ENCODE measurements around the gene TEX11.

TEX11 gene

DNA sequence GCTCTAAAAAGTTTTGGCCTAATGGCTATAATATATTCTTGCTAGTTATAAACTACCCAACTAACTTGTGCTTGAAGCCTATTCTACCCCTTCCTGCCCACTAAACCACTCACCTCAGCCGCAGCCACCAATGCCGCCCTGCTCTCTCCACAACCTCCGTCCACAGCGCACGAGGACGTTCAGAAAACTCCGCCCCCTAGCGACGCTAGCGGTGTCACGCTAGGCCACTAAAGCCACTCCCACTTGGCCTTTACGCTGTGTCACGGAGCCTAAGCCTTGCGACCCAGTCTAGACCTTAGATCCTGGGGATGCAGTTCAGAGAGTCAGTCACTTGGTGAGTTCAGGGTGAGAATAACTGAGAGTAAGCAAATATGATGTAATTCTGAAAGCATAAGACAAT lies at the start of gene TEX11:
TSS of gene TEX11 (minus strand) at position 171 of the 400 bp plus-strand sequence. CDS start 922 bp downstream, outside the sequence.
- no peak within 1 kb of the TSS for H3K4me3 ChIP-seq (replicated peaks; ENCODE audit: low read depth, low read length)
- TF ChIP-seq, protein P1, sequence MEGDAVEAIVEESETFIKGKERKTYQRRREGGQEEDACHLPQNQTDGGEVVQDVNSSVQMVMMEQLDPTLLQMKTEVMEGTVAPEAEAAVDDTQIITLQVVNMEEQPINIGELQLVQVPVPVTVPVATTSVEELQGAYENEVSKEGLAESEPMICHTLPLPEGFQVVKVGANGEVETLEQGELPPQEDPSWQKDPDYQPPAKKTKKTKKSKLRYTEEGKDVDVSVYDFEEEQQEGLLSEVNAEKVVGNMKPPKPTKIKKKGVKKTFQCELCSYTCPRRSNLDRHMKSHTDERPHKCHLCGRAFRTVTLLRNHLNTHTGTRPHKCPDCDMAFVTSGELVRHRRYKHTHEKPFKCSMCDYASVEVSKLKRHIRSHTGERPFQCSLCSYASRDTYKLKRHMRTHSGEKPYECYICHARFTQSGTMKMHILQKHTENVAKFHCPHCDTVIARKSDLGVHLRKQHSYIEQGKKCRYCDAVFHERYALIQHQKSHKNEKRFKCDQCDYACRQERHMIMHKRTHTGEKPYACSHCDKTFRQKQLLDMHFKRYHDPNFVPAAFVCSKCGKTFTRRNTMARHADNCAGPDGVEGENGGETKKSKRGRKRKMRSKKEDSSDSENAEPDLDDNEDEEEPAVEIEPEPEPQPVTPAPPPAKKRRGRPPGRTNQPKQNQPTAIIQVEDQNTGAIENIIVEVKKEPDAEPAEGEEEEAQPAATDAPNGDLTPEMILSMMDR (IDR thresholded peaks at IDR 0.05; ENCODE audit: low read length, missing control alignments), result no peak
- DNase-seq (ENCODE audit: low read depth), result no peak

DNA sequence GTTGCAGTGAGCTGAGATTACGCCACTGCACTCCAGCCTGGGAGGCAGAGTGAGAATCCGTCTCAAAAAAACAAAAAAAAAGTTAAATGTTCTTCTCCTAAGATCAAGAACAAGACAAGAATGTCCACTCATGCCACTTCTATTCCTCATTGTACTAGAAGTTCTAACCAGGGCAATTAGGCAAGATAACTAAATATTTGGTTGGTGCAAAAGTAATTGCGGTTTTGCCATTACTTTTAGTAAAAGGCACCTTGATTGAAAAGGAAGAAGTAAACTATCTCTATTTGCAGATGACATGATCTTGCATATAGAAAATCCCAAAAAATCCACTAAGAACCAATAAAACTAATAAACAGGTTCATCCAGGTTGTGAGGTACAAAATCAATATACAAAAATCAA lies 46.4 kb upstream of the TEX11 start:
- TF ChIP-seq, protein P1 (IDR thresholded peaks at IDR 0.05; ENCODE audit: low read length, missing control alignments), result no peak
- H3K4me3 ChIP-seq (replicated peaks; ENCODE audit: low read depth, low read length), result no peak overlapping the region
- DNase-seq (ENCODE audit: low read depth), result no peak

DNA sequence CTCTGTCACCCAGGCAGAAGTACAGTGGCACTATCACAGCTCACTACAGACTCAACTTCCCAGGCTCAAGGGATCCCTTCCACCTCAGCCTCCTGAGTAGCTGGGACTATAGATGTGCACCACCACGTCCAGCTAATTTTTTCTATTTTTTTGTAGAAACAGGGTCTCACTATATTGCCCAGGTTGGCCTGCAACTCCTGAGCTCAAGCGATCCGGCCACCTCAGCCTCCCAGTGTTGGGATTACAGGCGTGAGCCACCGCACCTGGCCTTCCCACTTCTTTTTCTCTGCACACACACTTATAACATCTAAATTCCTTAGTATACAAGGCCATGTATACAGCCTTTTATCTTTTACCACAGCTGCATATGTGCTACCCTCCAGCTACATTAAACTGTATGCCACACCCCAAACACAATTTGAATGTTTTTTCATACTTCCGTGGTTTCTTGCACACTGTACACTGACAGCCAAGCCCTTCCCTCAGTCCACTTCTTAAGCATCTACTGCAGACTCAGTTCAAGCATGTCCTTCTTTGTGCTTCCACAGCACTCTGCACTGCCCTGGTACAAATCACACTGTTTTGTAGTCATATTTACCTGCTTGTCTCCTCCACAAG lies 15.9 kb upstream of the TEX11 start:
- H3K4me3 ChIP-seq (replicated peaks; ENCODE audit: low read depth, low read length), result no peak overlapping the region
- no peak for DNase-seq (ENCODE audit: low read depth)
- TF ChIP-seq, protein P1 (IDR thresholded peaks at IDR 0.05; ENCODE audit: low read length, missing control alignments), result no peak

DNA sequence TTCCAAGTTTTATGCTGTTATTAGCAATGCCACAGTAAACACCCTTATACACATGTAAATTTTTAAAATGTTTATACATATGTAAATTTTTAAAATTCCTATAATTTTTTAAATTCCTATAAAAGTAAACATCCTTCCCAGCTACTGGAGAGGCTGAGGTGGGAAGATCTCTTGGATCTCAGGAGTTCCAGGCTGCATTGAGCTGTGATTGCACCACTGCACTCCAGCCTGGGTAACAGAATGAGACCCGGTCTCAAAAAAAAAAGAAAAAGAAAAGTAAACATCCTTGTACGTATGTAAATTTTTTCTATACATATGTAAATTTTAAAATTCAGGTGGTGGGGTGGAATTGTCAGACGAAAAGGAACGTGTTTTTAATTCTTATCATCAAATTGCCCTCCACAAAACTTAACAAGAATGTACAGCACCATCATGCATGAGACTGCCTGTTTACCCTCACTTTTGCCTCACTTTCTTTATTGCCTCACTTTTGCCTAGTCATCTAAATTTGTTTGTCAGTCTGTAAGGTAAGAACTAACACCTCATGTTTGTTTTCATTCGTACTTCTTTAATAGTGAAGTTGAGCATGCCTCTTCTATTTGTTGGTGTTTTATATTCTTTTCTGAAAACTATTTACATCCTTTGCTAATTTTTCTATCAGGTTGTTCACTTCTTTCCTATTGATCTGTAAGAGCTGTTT lies 14.4 kb upstream of the TEX11 start:
- DNase-seq (ENCODE audit: low read depth), result no peak
- TF ChIP-seq, protein P1 (IDR thresholded peaks at IDR 0.05; ENCODE audit: low read length, missing control alignments), result no peak
- no peak overlapping the region for H3K4me3 ChIP-seq (replicated peaks; ENCODE audit: low read depth, low read length)

DNA sequence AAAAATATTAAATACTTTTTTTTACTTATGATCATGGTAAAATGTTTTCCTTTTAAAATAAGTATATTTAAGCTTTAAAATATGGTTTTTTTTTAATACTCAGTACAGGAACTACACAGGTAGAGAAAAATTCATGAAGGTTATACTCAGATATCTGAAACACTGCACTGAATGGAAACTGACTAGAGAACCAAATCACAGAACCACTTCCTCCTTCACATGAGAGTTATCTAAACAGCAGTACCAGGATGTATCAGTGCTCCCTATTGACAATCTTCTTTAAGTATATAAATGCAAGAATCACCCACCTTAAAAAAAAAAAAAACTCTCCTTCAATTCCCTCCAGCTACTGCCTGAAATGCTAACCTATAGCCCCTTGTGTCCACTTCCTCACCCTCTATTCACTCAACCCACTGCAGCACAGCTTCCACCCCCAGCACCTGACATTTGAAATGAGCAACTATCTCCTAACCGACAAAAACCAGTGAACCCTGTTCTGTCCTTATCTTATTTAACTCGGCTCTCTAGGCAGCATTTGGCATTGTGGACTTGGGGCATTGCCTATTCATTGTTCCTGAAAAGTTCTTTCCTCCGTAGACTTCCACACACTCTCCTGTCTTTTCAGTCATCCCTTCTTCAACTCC lies 13.3 kb upstream of the TEX11 start:
- TF ChIP-seq, protein P1 (IDR thresholded peaks at IDR 0.05; ENCODE audit: low read length, missing control alignments), result no peak
- no peak for DNase-seq (ENCODE audit: low read depth)
- H3K4me3 ChIP-seq (replicated peaks; ENCODE audit: low read depth, low read length), result no peak overlapping the region

DNA sequence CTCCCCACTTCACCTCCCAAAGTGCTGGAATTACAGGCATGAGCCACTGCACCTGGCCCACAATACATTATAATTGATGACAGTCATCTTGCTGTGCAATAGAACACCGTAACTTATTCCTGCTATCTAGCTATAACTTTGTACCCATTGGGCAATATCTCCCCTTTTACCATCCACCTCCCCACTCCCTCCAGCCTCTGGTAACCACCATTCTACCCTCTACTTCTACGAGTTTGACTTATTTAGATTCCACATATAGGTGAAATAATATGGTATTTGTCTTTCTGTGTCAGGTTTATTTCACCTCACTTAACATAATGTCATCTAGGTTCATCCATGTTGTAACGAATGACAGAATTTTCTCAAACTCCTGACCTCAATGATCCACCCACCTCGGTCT lies 8.2 kb upstream of the TEX11 start:
- DNase-seq (ENCODE audit: low read depth), result no peak
- no peak overlapping the region for H3K4me3 ChIP-seq (replicated peaks; ENCODE audit: low read depth, low read length)
- TF ChIP-seq, protein P1 (IDR thresholded peaks at IDR 0.05; ENCODE audit: low read length, missing control alignments), result no peak

All from fibroblast of pulmonary artery (primary cell).